ENCODE data around the gene OSBPL10.

Gene OSBPL10

DNA sequence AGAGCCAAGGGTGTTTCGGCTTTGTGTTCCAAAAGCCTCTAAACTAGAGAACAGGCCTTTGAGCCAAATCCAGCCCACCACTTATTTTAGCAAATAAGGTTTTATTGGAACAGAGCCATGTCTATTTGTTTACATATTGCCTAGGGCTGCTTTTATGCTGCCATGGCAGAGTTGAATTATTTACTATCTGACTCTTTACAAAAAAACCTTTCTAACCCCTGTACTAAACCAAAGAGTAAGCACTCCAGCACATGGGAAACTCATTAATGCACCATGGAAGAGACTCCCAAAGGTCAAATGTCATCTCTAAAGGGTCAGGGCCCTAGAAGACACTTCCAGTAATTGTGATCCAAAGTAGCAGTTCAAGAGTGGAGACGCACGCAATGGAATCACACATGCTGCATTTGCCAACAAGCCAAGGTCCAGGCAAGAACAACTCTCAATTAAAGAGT lies 22.3 kb downstream of the OSBPL10 start:
- TF ChIP-seq, protein P1, sequence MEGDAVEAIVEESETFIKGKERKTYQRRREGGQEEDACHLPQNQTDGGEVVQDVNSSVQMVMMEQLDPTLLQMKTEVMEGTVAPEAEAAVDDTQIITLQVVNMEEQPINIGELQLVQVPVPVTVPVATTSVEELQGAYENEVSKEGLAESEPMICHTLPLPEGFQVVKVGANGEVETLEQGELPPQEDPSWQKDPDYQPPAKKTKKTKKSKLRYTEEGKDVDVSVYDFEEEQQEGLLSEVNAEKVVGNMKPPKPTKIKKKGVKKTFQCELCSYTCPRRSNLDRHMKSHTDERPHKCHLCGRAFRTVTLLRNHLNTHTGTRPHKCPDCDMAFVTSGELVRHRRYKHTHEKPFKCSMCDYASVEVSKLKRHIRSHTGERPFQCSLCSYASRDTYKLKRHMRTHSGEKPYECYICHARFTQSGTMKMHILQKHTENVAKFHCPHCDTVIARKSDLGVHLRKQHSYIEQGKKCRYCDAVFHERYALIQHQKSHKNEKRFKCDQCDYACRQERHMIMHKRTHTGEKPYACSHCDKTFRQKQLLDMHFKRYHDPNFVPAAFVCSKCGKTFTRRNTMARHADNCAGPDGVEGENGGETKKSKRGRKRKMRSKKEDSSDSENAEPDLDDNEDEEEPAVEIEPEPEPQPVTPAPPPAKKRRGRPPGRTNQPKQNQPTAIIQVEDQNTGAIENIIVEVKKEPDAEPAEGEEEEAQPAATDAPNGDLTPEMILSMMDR (conservative IDR thresholded peaks at IDR 0.05; ENCODE audit: low read length) = no peak
- no peak for TF ChIP-seq EZH2phosphoT487 (IDR thresholded peaks at IDR 0.05; ENCODE audit: borderline replicate concordance)
- H3F3A ChIP-seq (ENCODE audit: low read depth) = no peaks in the 10 kb centered on the region
- H3K9ac ChIP-seq (ENCODE audit: low read depth, low read length, poor library complexity, severe bottlenecking) = no peak overlapping the region
- no peaks in the 10 kb centered on the region for H3K9me2 ChIP-seq (replicated peaks; ENCODE audit: low read depth, low read length)
- no peaks in the 10 kb centered on the region for H3K9me3 ChIP-seq (ENCODE audit: insufficient read depth, low read depth, low read length)
- H3K36me3 ChIP-seq (ENCODE audit: insufficient read depth, low read length) = no peaks in the 10 kb centered on the region
- no peak overlapping the region for H3K4me2 ChIP-seq (ENCODE audit: low read depth, low read length, poor library complexity, severe bottlenecking)
- no peaks in the 10 kb centered on the region for H3K79me2 ChIP-seq (ENCODE audit: insufficient read depth, low read length)
- no peak overlapping the region for H3K4me3 ChIP-seq (ENCODE audit: low read length, poor library complexity, severe bottlenecking)
- H3K27me3 ChIP-seq (ENCODE audit: insufficient read depth, low read length, poor library complexity, severe bottlenecking) = no peaks in the 10 kb centered on the region
- H3K4me1 ChIP-seq (ENCODE audit: insufficient read depth, low read length, poor library complexity, severe bottlenecking) = no peaks in the 10 kb centered on the region
- no peaks in the 10 kb centered on the region for H4K20me1 ChIP-seq (ENCODE audit: insufficient read depth, low read length, poor library complexity, severe bottlenecking)
- no peak overlapping the region for H2AFZ ChIP-seq (ENCODE audit: low read length)

DNA sequence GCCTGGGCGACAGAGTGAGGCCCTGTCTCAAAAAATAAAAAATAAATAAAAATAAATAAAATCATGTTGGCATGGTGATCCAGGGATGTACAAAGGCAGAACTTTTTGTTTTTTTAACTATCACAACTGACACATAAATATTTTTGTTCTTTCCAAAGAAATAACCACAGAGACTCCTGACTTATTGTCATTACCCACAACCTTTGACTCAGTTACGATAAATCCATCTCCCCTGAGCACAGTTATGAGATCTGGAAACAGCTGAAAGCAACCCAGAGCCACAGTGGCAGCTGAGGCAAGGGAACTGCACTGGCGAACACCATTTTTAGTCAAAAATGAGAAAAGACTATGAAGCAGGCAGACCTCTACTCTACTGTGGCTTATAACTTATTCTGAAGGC lies 24.0 kb downstream of the OSBPL10 start:
- no peak overlapping the region for H3K9ac ChIP-seq (ENCODE audit: low read depth, low read length, poor library complexity, severe bottlenecking)

DNA sequence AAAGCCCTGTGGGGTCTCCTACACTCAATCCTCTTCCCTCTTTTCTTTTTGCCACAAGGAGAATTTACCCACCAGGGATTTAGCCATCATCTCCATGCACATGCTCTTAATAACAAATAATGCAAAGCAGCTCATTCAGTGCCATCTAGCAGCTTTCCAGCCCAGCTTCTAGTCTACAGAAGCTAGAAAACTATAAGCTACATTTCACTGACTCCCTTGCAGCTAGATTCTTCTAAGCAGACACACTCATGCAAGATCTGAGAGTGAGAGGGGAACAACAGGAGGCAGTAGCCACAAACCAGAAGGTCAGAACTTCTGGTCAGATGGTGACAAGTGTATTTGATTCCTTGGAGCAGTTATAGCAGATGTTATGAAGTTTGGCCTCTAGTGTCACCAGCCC lies 25.5 kb downstream of the OSBPL10 start:
- no peaks in the 10 kb centered on the region for H3K9me2 ChIP-seq (replicated peaks; ENCODE audit: low read depth, low read length)
- no peaks in the 10 kb centered on the region for H3K9me3 ChIP-seq (ENCODE audit: insufficient read depth, low read depth, low read length)
- no peaks in the 10 kb centered on the region for H3F3A ChIP-seq (ENCODE audit: low read depth)
- H3K4me1 ChIP-seq (ENCODE audit: insufficient read depth, low read length, poor library complexity, severe bottlenecking) = no peaks in the 10 kb centered on the region
- H2AFZ ChIP-seq (ENCODE audit: low read length) = no peak overlapping the region
- no peaks in the 10 kb centered on the region for H4K20me1 ChIP-seq (ENCODE audit: insufficient read depth, low read length, poor library complexity, severe bottlenecking)
- H3K79me2 ChIP-seq (ENCODE audit: insufficient read depth, low read length) = no peaks in the 10 kb centered on the region
- no peaks in the 10 kb centered on the region for H3K27me3 ChIP-seq (ENCODE audit: insufficient read depth, low read length, poor library complexity, severe bottlenecking)
- TF ChIP-seq, protein P1 (conservative IDR thresholded peaks at IDR 0.05; ENCODE audit: low read length) = no peak
- TF ChIP-seq EZH2phosphoT487 (IDR thresholded peaks at IDR 0.05; ENCODE audit: borderline replicate concordance) = no peak
- no peak overlapping the region for H3K4me2 ChIP-seq (ENCODE audit: low read depth, low read length, poor library complexity, severe bottlenecking)
- H3K9ac ChIP-seq (ENCODE audit: low read depth, low read length, poor library complexity, severe bottlenecking) = no peak overlapping the region
- no peaks in the 10 kb centered on the region for H3K36me3 ChIP-seq (ENCODE audit: insufficient read depth, low read length)
- no peak overlapping the region for H3K4me3 ChIP-seq (ENCODE audit: low read length, poor library complexity, severe bottlenecking)

More for the DNA sequence above, 24.0 kb downstream of the OSBPL10 start:
- H2AFZ ChIP-seq (ENCODE audit: low read length) = no peak overlapping the region
- no peaks in the 10 kb centered on the region for H3F3A ChIP-seq (ENCODE audit: low read depth)
- H3K4me3 ChIP-seq (ENCODE audit: low read length, poor library complexity, severe bottlenecking) = no peak overlapping the region
- H3K9me3 ChIP-seq (ENCODE audit: insufficient read depth, low read depth, low read length) = no peaks in the 10 kb centered on the region
- no peaks in the 10 kb centered on the region for H4K20me1 ChIP-seq (ENCODE audit: insufficient read depth, low read length, poor library complexity, severe bottlenecking)
- TF ChIP-seq EZH2phosphoT487 (IDR thresholded peaks at IDR 0.05; ENCODE audit: borderline replicate concordance) = no peak
- TF ChIP-seq, protein P1 (conservative IDR thresholded peaks at IDR 0.05; ENCODE audit: low read length) = no peak
- H3K27me3 ChIP-seq (ENCODE audit: insufficient read depth, low read length, poor library complexity, severe bottlenecking) = no peaks in the 10 kb centered on the region
- H3K36me3 ChIP-seq (ENCODE audit: insufficient read depth, low read length) = no peaks in the 10 kb centered on the region
- H3K4me1 ChIP-seq (ENCODE audit: insufficient read depth, low read length, poor library complexity, severe bottlenecking) = no peaks in the 10 kb centered on the region
- no peak overlapping the region for H3K4me2 ChIP-seq (ENCODE audit: low read depth, low read length, poor library complexity, severe bottlenecking)
- H3K79me2 ChIP-seq (ENCODE audit: insufficient read depth, low read length) = no peaks in the 10 kb centered on the region
- no peaks in the 10 kb centered on the region for H3K9me2 ChIP-seq (replicated peaks; ENCODE audit: low read depth, low read length)

All from Loucy (cell line).